Activated CD4-positive, alpha-beta T cell treated with anti-CD3 and anti-CD28 coated beads, Interleukin-2, amount 50 U/mL, for 4 hours (primary cell): ENCODE measurements around the gene MAP3K7CL.

ENCODE experiments used
- DNase-seq, 2 experiments: peaks; one replicate each; pipeline ENCODE4 v3.0.0-alpha.2; 2020

Gene MAP3K7CL

GRCh38 chr21:29201186-29201585 is 70.7 kb downstream of the MAP3K7CL start:
- no peak for DNase-seq

DNA sequence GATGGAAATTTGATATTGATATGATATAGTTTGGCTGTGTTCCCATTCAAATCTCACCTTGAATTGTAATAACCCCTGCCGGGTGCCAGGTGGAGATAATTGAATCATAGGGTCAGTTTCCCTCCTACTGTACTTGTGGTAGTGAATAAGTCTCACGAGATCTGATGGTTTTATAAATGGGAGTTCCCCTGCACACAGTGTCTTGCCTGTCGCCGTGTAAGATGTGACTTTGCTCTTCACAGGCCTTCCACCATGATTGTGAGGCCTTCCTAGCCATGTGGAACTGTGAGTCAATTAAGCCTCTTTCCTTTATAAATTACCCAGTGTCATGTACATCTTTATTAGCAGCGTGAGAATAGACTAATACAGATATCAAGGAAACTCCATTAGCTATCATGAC is 74.6 kb downstream of the MAP3K7CL start:
- no peak for DNase-seq

DNA sequence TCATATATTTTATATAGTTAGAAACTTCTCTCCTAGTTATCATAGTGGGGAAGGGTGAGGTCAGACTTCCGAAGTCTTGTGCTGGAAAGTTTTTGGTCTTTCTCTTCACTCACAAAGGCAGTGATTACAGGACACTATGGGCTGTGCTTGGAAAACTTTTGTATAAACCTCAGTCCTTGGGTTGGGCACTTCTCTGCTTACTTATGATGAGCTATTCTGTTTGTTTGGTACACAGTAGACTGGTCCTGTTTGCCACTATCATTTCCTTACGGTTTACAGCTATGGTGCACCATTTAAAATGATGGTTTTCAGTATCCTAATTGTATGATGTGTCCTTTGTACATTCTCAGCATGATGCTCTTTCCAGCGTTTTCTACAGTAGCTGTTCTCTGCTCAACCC is 75.5 kb downstream of the MAP3K7CL start:
- no peak for DNase-seq

DNA sequence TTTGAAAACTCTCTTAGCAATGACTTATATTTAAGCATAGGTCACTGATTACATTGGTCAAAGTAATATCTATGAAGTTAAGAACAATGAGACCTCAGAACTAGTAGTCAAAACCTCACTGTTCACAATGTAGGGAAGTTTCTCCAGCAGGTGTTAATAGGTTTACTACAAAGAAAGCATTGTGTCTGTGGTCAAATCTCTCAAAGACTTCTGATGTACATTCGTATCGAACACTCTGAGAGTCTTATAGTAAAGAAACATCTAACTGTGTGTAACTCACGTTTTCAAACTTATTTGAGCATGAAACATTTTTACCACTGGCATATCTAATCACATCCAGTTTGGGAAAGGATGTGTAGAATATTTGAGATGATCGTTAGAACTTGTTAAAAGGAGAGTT is 76.0 kb downstream of the MAP3K7CL start:
- no peak for DNase-seq

GRCh38 chr21:29207201-29207600 is 76.8 kb downstream of the MAP3K7CL start:
- no peak for DNase-seq

DNA sequence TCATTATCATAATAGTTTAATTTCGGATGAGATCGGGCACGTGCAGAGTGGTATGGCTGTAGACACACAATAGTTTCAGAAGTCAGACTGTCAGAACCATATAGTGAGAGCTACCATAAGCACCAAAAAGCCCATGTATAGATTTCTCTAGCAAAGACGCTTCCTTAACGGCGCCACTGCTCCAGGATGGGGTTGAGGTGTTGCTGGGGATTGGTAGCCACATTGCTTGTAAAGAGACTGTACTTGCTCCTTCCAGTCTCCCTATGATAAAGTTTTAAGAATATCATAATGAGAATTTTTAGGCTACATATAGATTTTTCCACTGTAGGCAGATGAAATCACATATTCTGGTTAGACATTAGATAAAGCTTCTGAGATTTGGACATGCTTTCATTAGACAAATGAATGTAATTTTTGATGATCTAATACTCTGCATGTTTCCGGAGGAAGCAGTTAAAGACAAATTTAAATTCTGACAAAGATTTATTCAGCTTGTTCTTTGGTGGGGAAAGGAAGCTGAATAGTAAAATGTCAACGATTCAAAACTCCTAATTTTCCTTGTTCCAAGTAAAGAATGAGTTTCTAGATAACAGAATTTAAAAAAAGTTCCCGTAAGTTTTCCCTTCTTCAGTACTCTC is 77.7 kb downstream of the MAP3K7CL start:
- no peak for DNase-seq

DNA sequence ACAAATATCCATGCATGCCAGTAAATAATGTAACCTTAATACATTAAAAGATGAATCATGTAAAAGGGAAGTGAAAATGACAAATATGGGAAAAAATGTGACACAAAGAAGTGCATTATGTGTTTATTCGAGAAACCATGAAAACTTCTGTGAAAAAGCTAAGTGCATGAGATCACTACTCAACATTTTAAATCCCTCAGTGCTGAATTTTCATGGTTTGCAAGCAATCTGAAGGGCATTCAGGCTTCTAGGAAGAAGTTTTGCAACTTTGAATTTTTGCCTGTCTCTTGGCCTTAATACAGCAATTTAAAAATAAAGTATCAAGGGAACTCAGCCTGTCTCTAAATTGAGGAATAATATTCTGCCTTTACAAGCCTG is 78.2 kb downstream of the MAP3K7CL start:
- no peak for DNase-seq

GRCh38 chr21:29209696-29210095 is 79.3 kb downstream of the MAP3K7CL start:
- DNase-seq, result no peak

DNA sequence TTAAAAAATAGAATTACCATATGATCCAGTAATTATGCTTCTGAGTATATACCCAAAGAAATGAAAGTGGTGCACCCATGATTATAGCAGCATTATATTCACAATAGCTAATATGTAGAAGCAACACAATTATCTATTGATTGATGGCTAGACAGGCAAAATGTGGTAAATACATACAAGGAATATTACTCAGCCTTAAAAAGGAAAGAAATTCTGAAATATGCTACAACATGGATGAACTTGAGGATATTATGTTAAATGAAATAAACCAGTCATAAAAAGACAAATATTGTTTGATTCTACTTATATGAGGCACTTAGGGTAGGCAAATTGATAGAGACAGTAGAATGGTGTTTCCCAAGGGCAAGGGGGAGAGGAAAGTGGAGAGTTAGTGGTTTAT is 80.8 kb downstream of the MAP3K7CL start:
- DNase-seq, result no peak

DNA sequence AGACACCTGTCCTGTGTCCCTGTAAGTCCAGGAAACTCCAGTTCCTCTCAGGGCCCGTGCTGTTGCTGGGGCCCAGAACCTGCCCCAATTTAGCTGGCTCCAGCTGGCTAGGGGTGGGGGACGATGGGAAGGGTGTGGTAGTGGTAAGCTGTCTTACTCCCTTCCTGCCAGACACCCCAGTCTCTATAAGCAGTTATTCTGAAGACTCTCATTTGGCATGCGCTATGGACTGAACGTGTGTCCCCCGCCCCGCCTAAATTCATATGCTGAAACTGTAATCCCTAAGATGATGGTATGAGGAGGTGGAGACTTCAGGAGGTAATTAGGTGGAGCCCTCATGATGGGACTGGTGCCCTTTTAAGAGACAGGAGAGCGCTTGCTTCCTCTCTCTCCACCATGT is 82.0 kb downstream of the MAP3K7CL start:
- no peak for DNase-seq

DNA sequence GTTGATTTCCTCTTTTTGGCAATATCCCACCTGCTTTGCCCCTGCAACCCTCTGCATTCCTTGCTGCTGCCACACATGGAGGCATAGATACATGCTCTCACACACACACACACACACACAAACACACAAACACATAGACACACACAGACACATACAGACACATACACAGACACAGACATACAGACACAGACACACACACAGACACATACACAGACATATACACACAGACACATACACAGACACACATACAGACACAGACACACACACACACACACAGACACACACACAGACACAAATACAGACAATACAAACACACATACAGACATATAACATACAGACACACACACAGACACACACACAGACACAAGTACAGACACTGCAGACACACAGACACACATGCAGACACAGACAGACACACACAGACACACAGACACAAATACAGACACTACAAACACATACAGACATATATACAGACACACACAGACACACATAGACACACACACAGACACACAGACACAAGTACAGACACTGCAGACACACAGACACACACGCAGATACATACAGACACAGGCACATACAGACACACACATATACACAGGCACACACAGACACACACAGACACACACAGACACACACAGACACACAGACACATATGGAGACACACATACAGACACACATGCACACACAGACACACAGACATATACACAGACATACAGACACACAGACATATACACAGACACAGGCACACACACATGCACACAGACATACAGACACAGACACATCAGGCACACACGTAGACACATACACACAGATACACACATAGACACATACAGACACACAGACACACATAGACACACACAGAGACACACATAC is 83.3 kb downstream of the MAP3K7CL start:
- no peak for DNase-seq

- DNase-seq, result no peak
These were observed 85.3 kb downstream of the MAP3K7CL start for GRCh38 chr21:29215709-29216108.

- no peak for DNase-seq
These were observed 87.4 kb downstream of the MAP3K7CL start for GRCh38 chr21:29217818-29218291.

- no peak for DNase-seq
These were observed 88.3 kb downstream of the MAP3K7CL start for GRCh38 chr21:29218749-29219148.

DNA sequence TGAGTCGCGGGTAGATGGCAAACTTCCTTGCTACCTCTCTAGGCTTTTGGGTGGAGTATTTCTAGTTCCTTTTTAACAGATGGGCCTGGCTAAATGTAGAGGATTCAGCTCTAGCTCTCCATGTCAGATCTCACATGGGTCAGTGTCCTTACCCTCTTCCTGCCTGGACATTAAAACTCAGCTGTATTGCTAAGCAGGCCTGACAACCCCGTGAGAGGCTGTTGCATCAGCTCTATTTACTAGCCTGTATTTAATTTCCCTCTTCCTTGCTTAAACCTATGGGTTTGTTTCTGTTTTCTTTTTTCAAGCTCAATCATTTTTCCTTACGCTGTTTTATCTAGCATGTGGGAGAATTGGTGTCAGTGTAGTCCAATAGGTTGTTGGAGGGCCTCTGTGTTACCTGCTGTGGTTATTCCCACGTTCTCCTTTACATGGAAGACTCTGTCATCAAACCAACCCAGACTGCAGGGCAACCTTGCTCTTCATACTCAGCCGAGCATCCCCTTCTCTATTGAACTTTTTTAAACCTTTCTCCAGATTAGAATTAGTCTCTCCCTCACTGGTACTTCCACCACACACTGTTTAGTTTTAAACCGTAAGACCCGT is 88.8 kb downstream of the MAP3K7CL start:
- no peak for DNase-seq

DNA sequence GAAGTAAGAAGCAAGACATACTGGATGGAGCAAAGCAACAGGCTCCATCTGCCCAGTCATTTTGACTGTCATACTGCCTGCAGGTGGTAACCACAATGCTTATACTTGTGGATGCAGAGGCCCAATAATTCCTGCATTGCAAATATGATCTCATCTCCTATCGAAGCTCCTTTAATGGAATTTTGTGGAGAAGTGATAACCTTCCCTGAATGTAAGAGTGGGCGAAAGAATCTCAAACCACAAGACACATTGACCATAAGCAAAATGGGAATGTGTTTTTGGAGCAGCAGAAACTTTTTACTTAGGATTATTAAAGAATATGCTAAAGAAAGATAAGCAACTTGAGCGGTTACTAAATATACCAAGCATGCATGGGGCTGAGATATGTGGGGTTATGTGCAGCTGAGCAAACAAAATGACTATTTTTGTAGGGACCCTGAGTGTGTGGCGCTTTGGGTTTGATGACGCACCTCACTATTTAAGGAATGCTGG is 90.9 kb downstream of the MAP3K7CL start:
- no peak for DNase-seq

DNA sequence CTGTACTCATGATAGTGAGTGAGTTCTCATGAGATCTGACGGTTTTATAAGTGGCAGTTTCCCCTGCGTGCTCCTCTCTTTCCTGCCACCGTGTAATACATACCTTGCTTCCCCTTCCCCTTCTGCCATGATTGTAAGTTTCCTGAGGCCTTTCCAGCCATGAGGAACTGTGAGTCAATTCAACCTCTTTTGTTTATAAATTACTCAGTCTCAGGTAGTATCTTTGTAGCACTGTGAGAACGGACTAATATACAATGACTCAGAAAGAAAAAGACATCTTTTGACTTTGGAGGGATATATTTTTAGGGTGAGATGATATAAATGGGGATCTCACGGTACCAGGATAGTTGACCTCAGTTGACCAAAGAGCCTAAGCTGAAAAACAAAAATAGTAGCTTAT is 93.6 kb downstream of the MAP3K7CL start:
- no peak for DNase-seq
